Neural progenitor cell (in vitro differentiated cells): Measurements from ENCODE around the gene SH3TC1. TPM values are rescaled to one million over a fixed set of nuclear protein-coding genes. Genes with fewer than 3 reads are reported as not detected.

ENCODE experiments used
- DNase-seq: peaks from one replicate; pipeline ENCODE4 v3.0.0-alpha.2; 2016; ENCODE audit warnings: low spot score
- H2AFZ ChIP-seq: fragments of 200-600 bp; sonication (generic); replicated peaks from 2 replicates; pipeline ENCODE4 v1.6.1; 2016; ENCODE audit warnings: antibody characterized with exemption
- H3F3A ChIP-seq: fragments of 200-600 bp; sonication (generic); 2 replicates; pipeline ENCODE4 v1.6.1; 2016; ENCODE audit warnings: antibody characterized with exemption, low read depth
- H3K27ac ChIP-seq: fragments of 200-600 bp; sonication (generic); 2 replicates; pipeline ENCODE4 v1.5.1; 2016; ENCODE audit warnings: mild to moderate bottlenecking
- H3K27me3 ChIP-seq: fragments of 200-600 bp; sonication (generic); 2 replicates; pipeline ENCODE4 v1.6.1; 2016; ENCODE audit warnings: mild to moderate bottlenecking, moderate library complexity
- H3K36me3 ChIP-seq: fragments of 200-600 bp; sonication (generic); 2 replicates; pipeline ENCODE4 v1.5.1; 2016
- H3K4me1 ChIP-seq: fragments of 200-600 bp; sonication (generic); 2 replicates; pipeline ENCODE4 v1.6.1; 2016; ENCODE audit warnings: mixed run types
- H3K4me2 ChIP-seq: fragments of 200-600 bp; sonication (generic); 2 replicates; pipeline ENCODE4 v1.6.1; 2016
- H3K4me3 ChIP-seq: fragments of 200-600 bp; sonication (generic); 2 replicates; pipeline ENCODE4 v1.5.1; 2016
- H3K79me2 ChIP-seq: fragments of 200-600 bp; sonication (generic); 2 replicates; pipeline ENCODE4 v1.6.1; 2016; ENCODE audit warnings: low read depth
- H3K9ac ChIP-seq: fragments of 200-600 bp; sonication (generic); 2 replicates; pipeline ENCODE4 v1.6.1; 2016
- H3K9me3 ChIP-seq: fragments of 200-600 bp; sonication (generic); 2 replicates; pipeline ENCODE4 v1.5.1; 2016; ENCODE audit warnings: low read depth
- H4K20me1 ChIP-seq: fragments of 200-600 bp; sonication (generic); 2 replicates; pipeline ENCODE4 v1.6.1; 2016; ENCODE audit warnings: low read depth
- H3K27ac Mint-ChIP-seq: 3 replicates; pipeline ENCODE4 v1.8.0; 2021; ENCODE audit warnings: mixed read lengths
- H3K27me3 Mint-ChIP-seq: 2 replicates; pipeline ENCODE4 v1.8.0; 2022; ENCODE audit warnings: low read depth, mild to moderate bottlenecking, inconsistent platforms, moderate library complexity, mixed read lengths; ENCODE audit not compliant: insufficient read depth
- H3K36me3 Mint-ChIP-seq: 3 replicates; pipeline ENCODE4 v1.8.0; 2021; ENCODE audit warnings: mixed read lengths
- H3K4me1 Mint-ChIP-seq: 3 replicates; pipeline ENCODE4 v1.8.0; 2021; ENCODE audit warnings: mixed read lengths
- H3K4me3 Mint-ChIP-seq: 3 replicates; pipeline ENCODE4 v1.8.0; 2021; ENCODE audit warnings: mild to moderate bottlenecking, moderate library complexity, mixed read lengths
- H3K9me3 Mint-ChIP-seq: 3 replicates; pipeline ENCODE4 v1.8.0; 2020; ENCODE audit warnings: mixed read lengths
- EZH2 ChIP-seq: fragments of 200-600 bp; sonication (generic); IDR thresholded peaks from 2 replicates; pipeline ENCODE4 v1.6.1; 2017; ENCODE audit warnings: antibody characterized with exemption, mild to moderate bottlenecking, moderate library complexity
- EZH2phosphoT487 ChIP-seq: fragments of 200-600 bp; sonication (generic); IDR thresholded peaks from 2 replicates; pipeline ENCODE4 v1.6.1; 2017; ENCODE audit warnings: antibody characterized with exemption
- total RNA-seq: library from RNA; depleted of rRNA; stranded (reverse); fragments of >200 nt; gene quantifications from 2 replicates; pipeline ENCODE4 v1.2.3, GENCODE V29; 2015; ENCODE audit warnings: low replicate concordance
- TF ChIP-seq, protein P1 (sequence below): fragments of 200-600 bp; sonication (generic); IDR thresholded peaks from 2 replicates; pipeline ENCODE4 v1.5.1; 2017; ENCODE audit warnings: antibody characterized with exemption, mild to moderate bottlenecking

The SH3TC1 gene
- total RNA-seq, 1 donor from 2014 or later, result 0.22 TPM

DNA sequence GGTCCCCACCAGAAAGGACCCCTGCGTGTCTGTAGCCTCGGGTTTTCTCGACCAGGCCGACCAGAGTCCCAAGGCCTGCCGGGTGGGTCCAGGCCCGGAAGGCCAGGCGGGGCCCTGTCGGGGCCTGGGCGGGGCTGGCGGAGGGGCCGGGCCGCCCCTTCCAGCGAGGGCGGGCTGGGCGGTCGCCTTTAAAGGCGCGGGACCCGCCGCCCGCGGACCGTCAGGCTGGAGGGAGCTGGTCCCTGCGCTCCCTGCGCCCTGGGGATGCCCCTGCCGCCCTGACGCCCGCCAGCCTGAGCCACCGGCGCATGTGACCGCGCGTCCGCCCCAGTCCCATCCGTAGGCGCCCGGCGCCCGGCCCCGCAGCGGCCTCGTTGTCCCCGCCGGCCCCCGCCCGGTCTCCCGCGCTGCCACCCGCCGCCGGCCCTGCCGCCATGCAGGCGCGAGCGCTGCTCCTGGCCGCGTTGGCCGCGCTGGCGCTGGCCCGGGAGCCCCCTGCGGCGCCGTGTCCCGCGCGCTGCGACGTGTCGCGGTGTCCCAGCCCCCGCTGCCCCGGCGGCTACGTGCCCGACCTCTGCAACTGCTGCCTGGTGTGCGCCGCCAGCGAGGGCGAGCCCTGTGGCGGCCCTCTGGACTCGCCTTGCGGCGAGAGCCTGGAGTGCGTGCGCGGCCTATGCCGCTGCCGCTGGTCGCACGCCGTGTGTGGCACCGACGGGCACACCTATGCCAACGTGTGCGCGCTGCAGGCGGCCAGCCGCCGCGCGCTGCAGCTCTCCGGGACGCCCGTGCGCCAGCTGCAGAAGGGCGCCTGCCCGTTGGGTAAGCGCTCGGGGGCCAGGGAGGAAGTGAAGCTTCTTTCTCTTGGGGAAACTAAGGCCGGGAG, 70.7 kb downstream of the SH3TC1 start, which contains the start of gene HTRA3:
Gene HTRA3 (plus strand): TSS at position 220 of the 883 bp plus-strand sequence. CDS start 215 bp downstream, at position 435.
- Histone ChIP-seq H3K27me3 (peaks cover 38% of the 10 kb centered on the region), H4K20me1 (no peaks in the 10 kb centered on the region), H3K4me2 (peak within 1 kb of the TSS; percentile 76), H3K4me1 (peaks cover 8% of the 10 kb centered on the region), H3K27ac (no peak within 1 kb of the TSS), H3K79me2 (no peaks in the 10 kb centered on the region), H3K9me3 (no peaks in the 10 kb centered on the region), H2AFZ (peak within 1 kb of the TSS; percentile 76), H3K36me3 (no peaks in the 10 kb centered on the region), H3K4me3 (peak within 1 kb of the TSS; percentile 44), H3F3A (peaks cover 7% of the 10 kb centered on the region), H3K9ac (no peak within 1 kb of the TSS)
- Mint-ChIP-seq H3K36me3 (no peaks in the 10 kb centered on the region), H3K4me3 (peak within 1 kb of the TSS; percentile 70), H3K9me3 (peaks cover 2% of the 10 kb centered on the region), H3K27me3 (peaks cover 44% of the 10 kb centered on the region), H3K27ac (peak within 1 kb of the TSS; percentile 64), H3K4me1 (peaks cover 35% of the 10 kb centered on the region)
- peak; percentile 76 for DNase-seq
- TF ChIP-seq, protein P1, sequence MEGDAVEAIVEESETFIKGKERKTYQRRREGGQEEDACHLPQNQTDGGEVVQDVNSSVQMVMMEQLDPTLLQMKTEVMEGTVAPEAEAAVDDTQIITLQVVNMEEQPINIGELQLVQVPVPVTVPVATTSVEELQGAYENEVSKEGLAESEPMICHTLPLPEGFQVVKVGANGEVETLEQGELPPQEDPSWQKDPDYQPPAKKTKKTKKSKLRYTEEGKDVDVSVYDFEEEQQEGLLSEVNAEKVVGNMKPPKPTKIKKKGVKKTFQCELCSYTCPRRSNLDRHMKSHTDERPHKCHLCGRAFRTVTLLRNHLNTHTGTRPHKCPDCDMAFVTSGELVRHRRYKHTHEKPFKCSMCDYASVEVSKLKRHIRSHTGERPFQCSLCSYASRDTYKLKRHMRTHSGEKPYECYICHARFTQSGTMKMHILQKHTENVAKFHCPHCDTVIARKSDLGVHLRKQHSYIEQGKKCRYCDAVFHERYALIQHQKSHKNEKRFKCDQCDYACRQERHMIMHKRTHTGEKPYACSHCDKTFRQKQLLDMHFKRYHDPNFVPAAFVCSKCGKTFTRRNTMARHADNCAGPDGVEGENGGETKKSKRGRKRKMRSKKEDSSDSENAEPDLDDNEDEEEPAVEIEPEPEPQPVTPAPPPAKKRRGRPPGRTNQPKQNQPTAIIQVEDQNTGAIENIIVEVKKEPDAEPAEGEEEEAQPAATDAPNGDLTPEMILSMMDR, result no peak
- TF ChIP-seq EZH2, result peak; percentile 87
- TF ChIP-seq EZH2phosphoT487, result peak; percentile 69

DNA sequence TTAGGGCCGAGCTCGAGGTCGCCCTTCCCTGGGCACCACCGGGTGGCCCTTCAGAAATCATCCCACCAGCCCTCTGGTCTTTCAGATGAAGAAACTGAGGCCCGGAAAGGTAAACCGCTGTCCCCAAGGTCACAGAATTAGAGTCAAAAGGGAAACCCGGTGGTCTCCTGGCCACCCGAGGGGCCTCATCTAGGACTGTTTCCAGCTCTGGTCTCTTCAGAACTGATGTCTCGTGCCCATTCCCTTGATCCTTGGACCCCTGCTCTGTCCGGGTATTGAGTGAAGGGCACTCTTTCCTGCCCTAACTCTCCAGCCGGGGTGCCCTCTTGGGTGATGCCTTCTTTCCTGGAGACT, 71.3 kb downstream of the SH3TC1 start:
- Histone ChIP-seq H4K20me1 (no peaks in the 10 kb centered on the region), H2AFZ (peak overlapping the region; percentile 76), H3K4me3 (peak overlapping the region; percentile 44), H3K27ac (no peak overlapping the region), H3K9me3 (no peaks in the 10 kb centered on the region), H3K4me2 (peak overlapping the region; percentile 76), H3K4me1 (peaks cover 12% of the 10 kb centered on the region), H3K79me2 (no peaks in the 10 kb centered on the region), H3F3A (peaks cover 7% of the 10 kb centered on the region), H3K9ac (no peak overlapping the region), H3K27me3 (peaks cover 38% of the 10 kb centered on the region), H3K36me3 (no peaks in the 10 kb centered on the region)
- H3K36me3 Mint-ChIP-seq, result no peaks in the 10 kb centered on the region
- TF ChIP-seq, protein P1, result no peak
- TF ChIP-seq EZH2, result no peak
- no peak for TF ChIP-seq EZH2phosphoT487
- H3K27ac Mint-ChIP-seq, result no peak overlapping the region
- DNase-seq, result no peak
- peaks cover 2% of the 10 kb centered on the region for H3K9me3 Mint-ChIP-seq
- peaks cover 41% of the 10 kb centered on the region for H3K4me1 Mint-ChIP-seq
- peaks cover 44% of the 10 kb centered on the region for H3K27me3 Mint-ChIP-seq
- H3K4me3 Mint-ChIP-seq, result peak overlapping the region; percentile 67

DNA sequence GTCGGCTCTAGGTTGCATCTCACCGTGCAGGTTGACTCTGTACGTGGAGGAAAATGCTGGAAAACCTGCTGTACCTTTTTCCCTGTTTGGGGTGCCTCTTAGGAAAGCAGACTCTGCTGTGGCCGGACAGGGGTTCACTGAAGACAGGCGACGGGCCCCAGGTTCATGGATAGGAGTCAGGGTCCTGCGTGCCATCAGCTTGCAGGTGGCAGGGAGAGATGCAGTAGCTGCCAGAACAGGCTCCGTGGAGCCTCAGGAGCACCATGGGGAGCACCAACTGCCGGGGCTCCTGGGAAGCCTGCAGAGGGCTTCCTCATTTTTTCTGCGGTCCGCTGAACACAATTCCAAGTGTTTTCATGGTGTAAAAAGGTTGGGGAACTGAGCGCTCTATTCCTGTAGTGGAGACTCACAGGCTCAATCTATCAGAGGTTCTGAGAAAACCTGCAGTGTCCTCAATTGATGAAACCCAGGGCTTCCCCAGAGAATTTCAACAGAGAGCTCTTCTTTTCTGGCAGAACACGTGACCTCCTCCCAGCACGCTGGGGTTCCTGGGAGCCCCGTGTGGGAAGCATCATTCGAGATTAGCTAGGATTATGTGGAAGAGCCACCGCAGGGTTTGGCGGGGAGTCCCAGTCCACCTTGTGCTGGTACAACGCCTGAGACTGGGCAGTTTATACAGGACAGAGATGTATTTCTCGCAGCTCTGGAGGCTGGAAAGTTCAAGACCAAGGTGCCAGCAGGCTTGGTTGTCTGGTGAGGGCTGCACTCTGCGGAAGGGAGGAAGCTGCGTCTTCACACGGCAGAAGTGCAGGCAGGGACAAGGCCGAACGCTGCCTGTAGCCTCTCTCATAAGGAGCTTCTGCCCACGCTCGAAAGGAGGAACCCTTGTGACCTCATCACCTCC, 72.1 kb downstream of the SH3TC1 start:
- no peak for DNase-seq
- Histone ChIP-seq H3K4me1 (peaks cover 12% of the 10 kb centered on the region), H3K36me3 (no peaks in the 10 kb centered on the region), H3K4me2 (no peak overlapping the region), H3K9ac (no peak overlapping the region), H3F3A (peaks cover 7% of the 10 kb centered on the region), H4K20me1 (no peaks in the 10 kb centered on the region), H2AFZ (no peak overlapping the region), H3K4me3 (no peak overlapping the region), H3K79me2 (no peaks in the 10 kb centered on the region), H3K9me3 (no peaks in the 10 kb centered on the region), H3K27me3 (peaks cover 38% of the 10 kb centered on the region), H3K27ac (no peak overlapping the region)
- Mint-ChIP-seq H3K27me3 (peaks cover 46% of the 10 kb centered on the region), H3K4me3 (peak overlapping the region; percentile 8), H3K9me3 (peaks cover 2% of the 10 kb centered on the region), H3K27ac (peak overlapping the region; percentile 60), H3K4me1 (peaks cover 48% of the 10 kb centered on the region), H3K36me3 (no peaks in the 10 kb centered on the region)
- TF ChIP-seq EZH2 (no peak), EZH2phosphoT487 (no peak)
- TF ChIP-seq, protein P1, result no peak
